Neural cell (in vitro differentiated cells): ENCODE measurements around the gene ZFPM1. TPM values are rescaled to one million over a fixed set of nuclear protein-coding genes. Genes with fewer than 3 reads are reported as not detected.

Source experiments
- H2AFZ ChIP-seq: fragments of 200-600, 300-800 bp; sonication (generic), shearing (Covaris generic); 2 replicates; pipeline ENCODE4 v1.6.0; 2014; ENCODE audit warnings: low read depth, mild to moderate bottlenecking, antibody characterized with exemption, low read length, moderate library complexity
- H3F3A ChIP-seq: fragments of 200-600 bp; shearing (Covaris generic); 2 replicates; pipeline ENCODE4 v1.6.1; 2016; ENCODE audit warnings: mild to moderate bottlenecking, moderate library complexity, mixed read lengths, antibody characterized with exemption, low read length; ENCODE audit not compliant: insufficient read depth, poor library complexity, severe bottlenecking
- H3K27ac ChIP-seq: fragments of 200-600, 300-800 bp; sonication (generic), shearing (Covaris generic); 2 replicates; pipeline ENCODE4 v1.5.1; 2014; ENCODE audit warnings: mild to moderate bottlenecking, low read length, moderate library complexity
- H3K27me3 ChIP-seq: fragments of 300-800, 200-600 bp; sonication (generic), shearing (Covaris generic); 2 replicates; pipeline ENCODE4 v1.6.0; 2014; ENCODE audit warnings: mild to moderate bottlenecking, low read depth, low read length, moderate library complexity; ENCODE audit not compliant: insufficient read depth
- H3K36me3 ChIP-seq: fragments of 300-800, 200-600 bp; sonication (generic), shearing (Covaris generic); 2 replicates; pipeline ENCODE4 v1.5.1; 2014; ENCODE audit warnings: mild to moderate bottlenecking, antibody characterized with exemption, low read length, moderate library complexity; ENCODE audit not compliant: insufficient read depth
- H3K4me2 ChIP-seq: fragments of 300-800, 200-600 bp; sonication (generic), shearing (Covaris generic); 2 replicates; pipeline ENCODE4 v1.6.0; 2014; ENCODE audit warnings: mild to moderate bottlenecking, low read length
- H3K4me3 ChIP-seq: fragments of 300-800, 200-600 bp; sonication (generic), shearing (Covaris generic); 2 replicates; pipeline ENCODE4 v1.5.1; 2014; ENCODE audit warnings: mild to moderate bottlenecking, low read length, moderate library complexity
- H3K79me2 ChIP-seq: fragments of 200-600 bp; shearing (Covaris generic); replicated peaks from 2 replicates; pipeline ENCODE4 v1.6.0; 2014; ENCODE audit warnings: mild to moderate bottlenecking, low read length, moderate library complexity; ENCODE audit not compliant: insufficient read depth
- H3K9ac ChIP-seq: fragments of 300-800, 200-600 bp; sonication (generic), shearing (Covaris generic); 2 replicates; pipeline ENCODE4 v1.6.1; 2016; ENCODE audit warnings: mild to moderate bottlenecking, low read length, mixed read lengths
- H3K9me2 ChIP-seq: fragments of 200-600 bp; shearing (Covaris generic); 2 replicates; pipeline ENCODE4 v1.6.1; 2016; ENCODE audit warnings: mild to moderate bottlenecking, low read length, mixed read lengths; ENCODE audit not compliant: insufficient read depth
- H3K9me3 ChIP-seq: fragments of 200-600, 300-800 bp; sonication (generic), shearing (Covaris generic); 2 replicates; pipeline ENCODE4 v1.6.1; 2016; ENCODE audit warnings: mild to moderate bottlenecking, mixed run types, low read length, moderate library complexity, mixed read lengths
- H4K20me1 ChIP-seq: fragments of 200-600 bp; shearing (Covaris generic); 2 replicates; pipeline ENCODE4 v1.6.1; 2016; ENCODE audit warnings: mild to moderate bottlenecking, mixed run types; ENCODE audit not compliant: insufficient read depth
- CTCF ChIP-seq: fragments of 450-650 bp; IDR thresholded peaks from 2 replicates; pipeline ENCODE4 v1.5.1; 2014; ENCODE audit warnings: antibody characterized with exemption, mild to moderate bottlenecking, moderate library complexity; ENCODE audit not compliant: poor library complexity, severe bottlenecking
- EP300 ChIP-seq: fragments of 450-650 bp; conservative IDR thresholded peaks from 2 replicates; pipeline ENCODE4 v1.6.1; 2014; ENCODE audit warnings: antibody characterized with exemption, mild to moderate bottlenecking, moderate library complexity; ENCODE audit not compliant: poor library complexity, severe bottlenecking
- EZH2 ChIP-seq: fragments of 200-600, 300-800 bp; shearing (Covaris generic), sonication (generic); IDR thresholded peaks from 2 replicates; pipeline ENCODE4 v1.6.1; 2014; ENCODE audit warnings: antibody characterized with exemption, low read length, borderline replicate concordance, mild to moderate bottlenecking; ENCODE audit not compliant: insufficient read depth, poor library complexity, severe bottlenecking
- MXI1 ChIP-seq: fragments of 450-650 bp; conservative IDR thresholded peaks from 2 replicates; pipeline ENCODE4 v1.6.1; 2014; ENCODE audit warnings: antibody characterized with exemption, mild to moderate bottlenecking; ENCODE audit not compliant: poor library complexity, severe bottlenecking
- POLR2AphosphoS5 ChIP-seq: IDR thresholded peaks from 2 replicates; pipeline ENCODE4 v1.6.1; 2012
- RAD21 ChIP-seq: fragments of 450-650 bp; conservative IDR thresholded peaks from 2 replicates; pipeline ENCODE4 v1.6.1; 2014; ENCODE audit warnings: antibody characterized with exemption, mild to moderate bottlenecking, moderate library complexity
- REST ChIP-seq: IDR thresholded peaks from 2 replicates; pipeline ENCODE4 v1.6.1; 2012; ENCODE audit warnings: borderline replicate concordance
- SMC3 ChIP-seq: fragments of 450-650 bp; conservative IDR thresholded peaks from 2 replicates; pipeline ENCODE4 v1.6.1; 2014; ENCODE audit warnings: antibody characterized with exemption, mild to moderate bottlenecking, moderate library complexity; ENCODE audit not compliant: poor library complexity
- TAF1 ChIP-seq: IDR thresholded peaks from 2 replicates; pipeline ENCODE4 v1.6.1; 2012; ENCODE audit warnings: low read depth
- polyA plus RNA-seq: library from polyadenylated mRNA; depleted of rRNA; stranded (reverse); fragments of >200 nt; gene quantifications from 2 replicates; pipeline ENCODE4 v1.2.3, GENCODE V29; 2014

ZFPM1 gene
- polyA plus RNA-seq, 1 donor from 2014 or later: 0.41 TPM

GRCh38 chr16:88411951-88412576 lies 41.0 kb upstream of the ZFPM1 start:
- no peaks in the 10 kb centered on the region for H4K20me1 ChIP-seq

GRCh38 chr16:88412766-88413165 lies 40.3 kb upstream of the ZFPM1 start:
- Histone ChIP-seq H2AFZ (no peak overlapping the region), H4K20me1 (no peaks in the 10 kb centered on the region), H3K27ac (no peak overlapping the region), H3K36me3 (no peaks in the 10 kb centered on the region), H3K27me3 (no peaks in the 10 kb centered on the region), H3K79me2 (no peaks in the 10 kb centered on the region), H3F3A (no peaks in the 10 kb centered on the region), H3K9me2 (no peaks in the 10 kb centered on the region), H3K9ac (no peak overlapping the region), H3K9me3 (no peaks in the 10 kb centered on the region), H3K4me2 (no peak overlapping the region), H3K4me3 (no peak overlapping the region)
- TF ChIP-seq REST (no peak), SMC3 (no peak), RAD21 (no peak), EP300 (no peak), CTCF (no peak), TAF1 (no peak), POLR2AphosphoS5 (no peak), MXI1 (no peak), EZH2 (no peak)

More at GRCh38 chr16:88411951-88412576, 41.0 kb upstream of the ZFPM1 start:
- no peaks in the 10 kb centered on the region for H3K79me2 ChIP-seq
- no peaks in the 10 kb centered on the region for H3F3A ChIP-seq
- H3K9me2 ChIP-seq: no peaks in the 10 kb centered on the region
- H3K9ac ChIP-seq: no peak overlapping the region
- no peak overlapping the region for H3K4me3 ChIP-seq
- H3K9me3 ChIP-seq: no peaks in the 10 kb centered on the region
- TF ChIP-seq CTCF: no peak
- no peak for TF ChIP-seq EZH2
- TF ChIP-seq POLR2AphosphoS5: no peak
- no peak overlapping the region for H3K4me2 ChIP-seq
- no peak overlapping the region for H3K27ac ChIP-seq
- H3K27me3 ChIP-seq: no peaks in the 10 kb centered on the region
- H3K36me3 ChIP-seq: no peaks in the 10 kb centered on the region
- no peak overlapping the region for H2AFZ ChIP-seq
